Stimulated activated naive CD4-positive, alpha-beta T cell (primary cell): ENCODE measurements around the gene TECR.
"Not testable (repeated sequence)": the region's sequence is repeated elsewhere in the genome, so short reads cannot be mapped to it uniquely, and the experiment has no call there.

Experiments used
- DNase-seq, 6 experiments: peaks; one replicate each; lab custom pipeline; 2025; lab: John Stamatoyannopoulos, UW

Gene TECR, protein sequence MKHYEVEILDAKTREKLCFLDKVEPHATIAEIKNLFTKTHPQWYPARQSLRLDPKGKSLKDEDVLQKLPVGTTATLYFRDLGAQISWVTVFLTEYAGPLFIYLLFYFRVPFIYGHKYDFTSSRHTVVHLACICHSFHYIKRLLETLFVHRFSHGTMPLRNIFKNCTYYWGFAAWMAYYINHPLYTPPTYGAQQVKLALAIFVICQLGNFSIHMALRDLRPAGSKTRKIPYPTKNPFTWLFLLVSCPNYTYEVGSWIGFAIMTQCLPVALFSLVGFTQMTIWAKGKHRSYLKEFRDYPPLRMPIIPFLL

DNA sequence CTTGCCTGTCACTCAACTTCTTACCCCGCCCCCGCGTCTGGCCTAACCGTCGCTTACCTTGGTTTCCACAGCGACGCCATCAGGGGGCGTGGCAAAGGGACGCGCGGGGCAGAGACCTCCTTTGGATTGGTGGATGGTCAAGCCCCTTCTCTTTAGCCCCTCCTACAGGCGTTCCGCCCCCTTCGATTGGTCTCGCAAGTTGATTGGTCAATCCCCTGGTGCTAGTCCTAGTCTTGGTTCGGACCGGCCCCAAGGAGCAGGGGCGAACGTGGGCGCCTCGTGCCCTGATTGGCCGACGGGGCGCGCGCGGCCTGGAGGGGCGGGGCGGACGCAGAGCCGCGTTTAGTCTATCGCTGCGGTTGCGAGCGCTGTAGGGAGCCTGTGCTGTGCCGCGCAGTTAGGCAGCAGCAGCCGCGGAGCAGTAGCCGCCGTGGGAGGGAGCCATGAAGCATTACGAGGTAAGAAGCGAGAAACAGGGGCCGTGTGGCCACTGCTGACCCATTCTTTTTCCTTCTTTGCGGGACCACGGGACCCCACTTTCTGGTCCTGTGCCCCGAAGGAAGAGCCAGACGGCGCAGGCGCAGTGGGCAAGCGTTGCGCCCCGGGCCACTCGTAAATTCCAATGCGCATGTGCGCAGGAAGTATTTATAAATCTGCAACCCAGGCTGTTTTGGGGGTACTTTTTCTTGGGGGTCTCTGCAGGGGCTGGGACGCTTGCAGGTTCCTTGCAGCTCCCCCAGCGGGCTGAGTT is at the start of gene TECR:
TECR (plus strand) TSS at position 341 of the 751 bp plus-strand sequence; CDS start at position 444, 103 bp downstream.
- DNase-seq, result peak; percentile 99 to 100 (median 100)

DNA sequence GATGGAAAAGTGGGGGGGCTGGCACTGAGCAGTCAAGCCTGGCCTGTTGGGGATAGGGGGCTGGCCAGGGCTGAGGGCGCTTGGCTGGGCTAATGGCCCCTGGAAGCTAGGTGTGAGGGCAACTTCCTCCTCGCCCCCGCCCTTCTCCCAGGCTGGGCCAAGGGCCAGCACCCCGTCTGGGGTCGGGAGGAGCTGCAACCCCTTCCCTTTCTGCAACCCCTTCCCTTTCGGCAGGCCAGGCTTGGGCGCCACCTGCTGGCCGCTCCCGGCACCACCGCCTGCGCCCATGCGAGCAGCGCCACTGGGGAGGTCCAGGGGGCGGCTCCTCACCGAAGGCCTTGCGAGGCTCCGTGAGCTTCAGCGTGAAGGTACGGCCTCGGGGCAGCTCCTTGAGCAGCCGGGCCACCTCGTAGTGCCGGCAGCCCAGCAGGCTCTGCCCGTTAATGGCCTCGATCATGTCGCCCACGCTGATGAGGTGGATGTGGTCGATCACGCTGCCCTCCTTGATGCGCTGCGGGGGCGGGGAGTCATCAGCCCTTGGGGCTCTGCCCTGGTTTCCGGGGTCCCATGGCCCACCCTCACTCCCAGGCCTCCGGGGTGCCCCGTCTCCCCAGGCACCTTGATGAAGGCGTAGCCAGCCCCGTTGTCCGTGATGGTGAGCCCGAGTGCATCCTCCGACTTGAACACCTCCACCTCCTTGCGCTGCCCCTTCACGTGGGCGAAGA is 49.3 kb upstream of the TECR start:
- DNase-seq, result peak; percentile 33 to 71 (median 58)

DNA sequence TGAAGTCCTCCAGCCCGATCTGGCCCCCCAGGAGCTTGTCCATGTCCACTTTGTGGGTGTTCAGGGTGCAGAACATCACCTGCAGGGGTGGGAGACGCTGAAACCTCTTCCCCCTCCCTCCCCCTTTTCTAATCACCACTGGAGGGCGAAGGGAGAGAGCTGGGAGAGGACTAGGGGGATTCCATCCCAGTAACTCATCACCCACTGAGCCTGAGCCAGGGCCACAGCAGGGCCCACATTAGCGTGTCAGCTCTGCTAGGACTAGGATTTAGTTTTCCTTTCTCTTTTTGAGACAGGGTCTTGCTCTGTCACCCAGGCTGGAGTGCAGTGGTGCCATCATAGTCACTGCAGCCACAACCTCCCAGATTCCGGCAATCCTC is 48.7 kb upstream of the TECR start:
- no peak for DNase-seq

DNA sequence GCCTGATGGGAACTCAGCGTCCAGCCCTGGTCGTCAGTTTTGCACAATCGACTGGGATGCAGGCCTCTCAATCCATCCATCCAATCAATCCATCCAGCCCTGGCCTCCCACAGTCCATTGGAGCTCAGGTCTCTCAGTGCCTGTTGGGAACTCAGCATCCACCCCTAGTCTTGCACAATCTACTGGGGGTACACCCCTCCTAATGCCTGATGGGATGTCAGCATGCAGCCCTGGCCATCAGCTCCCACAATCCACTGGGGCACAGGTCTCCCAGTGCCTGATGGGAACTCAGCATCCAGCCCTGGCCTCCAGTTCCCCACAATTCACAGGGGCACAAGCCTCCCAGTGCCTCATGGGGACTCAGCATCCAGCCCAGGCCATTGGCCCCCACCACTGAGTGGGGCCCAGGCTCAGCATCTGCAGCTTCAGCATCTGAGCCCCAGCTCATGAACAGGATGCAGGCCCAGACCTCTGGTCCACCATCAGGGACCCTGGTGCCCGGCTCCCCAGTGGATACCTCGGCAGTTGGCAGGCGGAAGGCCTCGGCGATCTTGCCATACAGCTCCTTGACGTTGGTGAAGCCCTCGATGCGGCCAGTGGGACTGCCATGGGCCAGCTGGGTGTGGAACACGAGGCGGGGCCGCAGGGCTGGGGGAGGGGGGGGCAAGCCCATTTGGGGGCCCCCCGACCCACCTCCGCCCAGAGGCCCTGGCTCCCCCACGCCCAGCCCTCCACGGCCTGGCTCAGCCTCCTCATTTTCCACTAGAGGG is 47.0 kb upstream of the TECR start:
- DNase-seq, result no peak

DNA sequence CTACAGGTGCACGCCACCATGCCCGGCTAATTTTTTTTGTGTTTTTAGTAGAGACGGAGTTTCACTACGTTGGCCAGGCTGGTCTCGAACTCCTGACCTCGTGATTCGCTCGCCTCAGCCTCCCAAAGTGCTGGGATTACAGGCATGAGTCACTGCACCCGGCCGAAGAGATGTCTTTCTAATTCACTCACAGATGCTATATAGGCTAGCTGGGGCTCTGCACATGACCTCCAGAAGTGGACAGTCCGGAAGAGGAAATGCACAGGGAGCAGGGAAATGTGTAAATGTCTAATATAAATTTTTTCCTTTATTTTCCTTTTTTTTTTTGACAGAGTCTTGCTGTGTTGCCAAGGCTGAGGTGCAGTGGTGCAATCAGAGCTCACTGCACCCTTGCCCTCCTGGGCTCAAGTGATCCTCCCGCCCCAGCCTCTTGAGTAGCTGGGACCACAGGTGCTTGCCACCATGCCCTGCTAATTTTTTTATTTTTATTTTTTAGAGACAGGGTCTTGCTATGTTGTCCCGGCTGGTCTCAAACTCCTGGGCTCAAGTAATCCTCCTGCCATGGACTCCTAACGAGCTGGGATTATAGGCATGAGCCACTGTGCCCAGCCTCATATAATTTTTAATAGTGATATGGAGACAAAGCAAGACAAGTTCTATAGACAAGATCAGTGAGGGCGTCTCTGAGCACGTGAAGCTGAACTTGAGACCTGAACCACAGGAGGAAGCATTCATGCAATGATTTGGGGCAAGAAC is 41.8 kb upstream of the TECR start:
- no peak for DNase-seq

DNA sequence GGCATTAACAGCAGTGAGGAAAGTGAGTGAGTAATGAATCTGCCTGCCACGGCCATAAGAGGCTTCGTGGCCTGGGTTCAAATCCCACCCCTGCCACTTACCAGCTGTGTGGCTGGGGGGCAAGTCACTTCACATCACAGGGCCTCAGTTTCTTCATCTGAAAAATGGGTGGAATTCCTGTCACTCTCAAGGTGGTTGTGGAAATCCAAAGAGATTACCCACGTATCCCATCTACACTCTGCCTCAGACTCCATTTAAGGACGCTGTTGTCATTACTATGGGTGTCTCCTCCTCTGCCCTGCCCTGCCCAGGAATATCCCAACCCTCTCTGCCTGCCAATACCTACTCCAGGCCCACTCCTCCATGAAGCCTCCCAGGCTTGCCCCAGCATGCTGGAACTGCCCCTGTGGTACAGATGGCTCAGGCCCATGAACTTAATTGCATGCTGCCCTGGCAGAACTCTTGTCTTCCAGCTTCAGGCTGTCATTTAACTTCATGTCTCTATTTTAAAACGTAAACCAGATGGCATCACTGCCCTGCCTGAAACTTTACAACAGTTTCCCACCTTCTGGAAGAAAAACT is 36.5 kb upstream of the TECR start:
- no peak for DNase-seq

DNA sequence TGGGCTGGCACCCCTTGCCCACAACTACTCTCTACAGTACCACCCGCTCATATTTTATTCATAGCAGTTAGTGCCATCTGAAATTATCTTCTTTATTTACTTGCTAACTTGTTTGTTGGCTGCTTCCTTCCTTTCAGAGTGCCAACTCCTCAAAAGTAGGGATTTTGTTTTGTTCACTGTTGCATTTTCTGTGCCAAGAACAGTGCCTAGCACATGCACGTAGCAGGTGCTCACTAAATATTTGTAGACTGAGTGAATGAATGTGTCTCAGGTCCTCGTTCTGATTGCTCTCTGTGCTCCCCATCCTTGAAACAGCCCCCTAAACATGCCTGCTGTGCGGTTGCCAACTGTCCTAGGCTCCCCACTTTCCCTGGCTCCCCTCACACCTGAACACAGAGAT is 35.0 kb upstream of the TECR start:
- no peak for DNase-seq

DNA sequence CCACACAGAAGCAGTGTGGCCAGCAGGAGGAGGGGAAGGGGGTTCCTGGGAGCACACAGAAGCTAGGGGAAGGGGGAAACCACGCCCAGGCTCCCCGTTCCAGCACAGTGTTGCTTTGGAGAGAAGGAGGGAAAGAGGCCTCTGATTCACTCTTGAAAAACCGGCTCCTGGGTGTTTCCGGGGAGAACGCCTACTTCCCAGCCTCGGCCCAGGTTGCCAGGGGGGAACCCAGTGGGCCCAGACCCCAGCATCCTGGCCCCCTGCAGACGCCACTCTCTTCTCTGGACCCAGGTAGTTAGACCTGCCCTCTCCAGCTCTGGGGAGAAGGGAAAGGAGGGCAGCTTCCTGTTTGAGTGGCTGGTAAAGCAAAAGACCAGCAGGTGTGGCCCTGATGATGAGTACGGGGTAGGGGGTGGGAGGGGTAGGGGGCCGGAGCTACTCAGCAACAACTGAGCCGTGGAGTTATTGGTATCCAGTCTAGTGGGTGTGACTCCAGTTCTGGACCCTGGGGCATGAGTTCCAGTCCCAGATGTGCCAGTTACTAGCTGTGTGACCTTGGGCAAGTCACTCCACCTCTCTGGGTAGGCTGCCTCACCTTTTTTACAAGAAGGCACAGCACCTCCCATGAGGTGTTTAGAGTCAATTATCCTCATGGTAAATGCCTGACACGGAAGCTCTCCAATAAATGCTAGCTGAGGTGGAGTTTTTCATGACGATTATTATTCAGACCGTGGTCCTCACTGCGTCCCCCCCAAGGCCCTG is 34.3 kb upstream of the TECR start:
- DNase-seq, result no peak

DNA sequence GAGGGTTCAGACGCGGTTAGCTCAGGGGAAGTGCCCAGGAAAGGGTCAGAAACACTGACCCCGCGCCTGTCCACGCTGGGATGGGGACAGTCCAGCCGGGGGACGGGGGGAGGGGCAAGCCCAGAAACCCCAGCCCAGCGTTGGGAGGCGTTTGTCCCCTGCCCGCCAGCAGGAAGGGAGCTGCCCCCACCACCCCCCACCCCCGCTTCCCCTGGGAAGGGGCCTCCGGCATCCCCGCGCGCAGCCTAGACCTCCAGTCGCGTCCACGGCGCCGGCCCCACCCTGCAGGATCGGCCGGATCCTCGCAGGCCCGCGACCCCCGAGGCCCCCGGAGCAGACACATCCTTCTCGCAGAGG is 33.7 kb upstream of the TECR start:
- no peak for DNase-seq

DNA sequence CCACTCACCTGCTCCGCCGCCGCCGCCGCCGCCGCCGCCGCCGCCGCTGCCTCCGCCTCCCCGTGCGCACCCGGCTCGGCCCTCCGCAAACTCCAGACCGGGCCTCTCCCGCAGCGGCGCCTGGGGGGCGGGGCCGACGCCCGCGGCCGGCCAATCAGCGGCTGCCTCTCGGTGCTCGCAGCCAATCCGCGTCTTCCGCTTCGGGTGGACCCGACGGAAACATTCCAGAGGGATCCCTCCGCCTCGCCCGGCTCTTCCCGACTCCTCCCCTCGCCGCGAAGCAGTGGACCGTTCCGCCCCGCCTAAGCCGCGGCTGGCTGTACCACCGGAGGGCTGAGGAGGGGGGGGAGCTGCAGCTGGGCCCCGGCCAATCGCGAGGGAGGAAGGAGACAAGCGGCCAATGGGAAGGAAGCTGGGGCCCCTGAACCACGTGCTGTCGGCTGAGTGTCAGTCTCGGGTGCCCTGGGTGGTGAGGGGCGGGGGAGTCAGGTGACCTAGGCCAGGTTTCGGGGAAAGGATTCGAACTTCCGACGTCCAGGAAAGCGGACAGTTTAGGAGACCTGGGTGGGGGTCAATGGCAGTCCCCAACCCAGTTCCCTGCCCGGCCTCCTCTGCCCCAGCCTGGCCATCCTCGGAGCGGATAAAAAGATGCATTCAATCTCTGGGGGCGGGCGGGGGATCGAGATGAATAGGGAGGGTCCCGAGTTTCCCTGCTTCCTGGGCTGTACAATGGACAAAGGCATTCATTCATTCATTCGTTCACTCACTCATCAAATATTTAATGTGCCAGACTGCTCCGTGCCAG is 33.2 kb upstream of the TECR start, which contains the start of gene GIPC1:
GIPC1 (minus strand) TSS at position 99 of the 805 bp plus-strand sequence. CDS start 13,151 bp downstream, outside the sequence.
- DNase-seq, result peak; percentile 66 to 94 (median 85)

DNA sequence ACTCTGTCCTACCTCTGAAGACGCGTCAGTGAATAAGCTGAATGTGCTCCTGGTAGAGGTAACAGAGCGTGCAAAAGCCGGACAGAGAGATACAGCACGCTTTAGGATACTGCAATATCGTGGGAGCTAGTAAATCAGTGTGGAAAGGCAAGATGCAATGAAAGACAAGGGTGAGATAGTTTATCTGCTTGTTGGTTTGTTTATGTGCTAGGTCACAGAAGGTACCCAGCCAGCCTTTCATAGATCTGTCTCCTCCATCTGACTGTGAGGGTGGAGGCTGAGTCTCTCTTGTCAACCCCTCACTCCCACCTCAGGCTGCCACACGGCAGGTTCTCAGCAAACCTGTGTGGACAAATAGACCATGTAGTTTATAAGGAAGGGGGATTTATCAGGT is 32.6 kb upstream of the TECR start:
- no peak for DNase-seq

DNA sequence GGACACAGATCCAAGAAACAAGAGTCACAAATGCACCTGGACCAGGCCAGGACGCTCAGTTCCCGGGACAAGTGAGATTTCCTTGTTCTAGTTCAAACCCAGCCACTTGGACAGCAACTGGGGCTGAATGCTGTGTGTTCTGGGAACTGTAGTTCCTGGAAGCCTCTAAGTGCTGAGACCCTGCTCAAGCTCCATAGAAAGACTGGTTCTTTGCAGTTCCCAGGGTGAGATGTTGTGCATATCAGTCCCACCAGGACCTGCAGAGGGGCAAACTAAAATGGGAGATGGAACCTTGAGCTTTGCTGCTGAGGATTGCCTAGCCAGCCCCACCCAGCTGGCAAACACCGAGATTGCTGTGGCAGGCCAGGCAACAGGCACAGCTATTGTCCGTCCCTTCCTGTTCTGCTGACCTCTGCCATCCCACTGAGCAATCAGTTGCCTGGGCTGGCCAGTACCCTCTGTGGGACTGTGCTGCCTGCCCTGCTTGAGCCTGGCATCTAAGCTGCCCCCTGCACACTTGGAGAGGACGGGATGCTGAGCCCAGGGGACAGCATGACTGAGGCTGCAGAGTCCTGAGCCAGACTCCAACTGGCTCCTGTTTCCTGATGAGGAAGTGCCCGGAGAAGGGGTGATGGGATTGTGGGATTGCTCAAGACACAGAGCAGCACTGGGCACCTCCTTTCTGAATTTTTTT is 32.0 kb upstream of the TECR start:
- no peak for DNase-seq

DNA sequence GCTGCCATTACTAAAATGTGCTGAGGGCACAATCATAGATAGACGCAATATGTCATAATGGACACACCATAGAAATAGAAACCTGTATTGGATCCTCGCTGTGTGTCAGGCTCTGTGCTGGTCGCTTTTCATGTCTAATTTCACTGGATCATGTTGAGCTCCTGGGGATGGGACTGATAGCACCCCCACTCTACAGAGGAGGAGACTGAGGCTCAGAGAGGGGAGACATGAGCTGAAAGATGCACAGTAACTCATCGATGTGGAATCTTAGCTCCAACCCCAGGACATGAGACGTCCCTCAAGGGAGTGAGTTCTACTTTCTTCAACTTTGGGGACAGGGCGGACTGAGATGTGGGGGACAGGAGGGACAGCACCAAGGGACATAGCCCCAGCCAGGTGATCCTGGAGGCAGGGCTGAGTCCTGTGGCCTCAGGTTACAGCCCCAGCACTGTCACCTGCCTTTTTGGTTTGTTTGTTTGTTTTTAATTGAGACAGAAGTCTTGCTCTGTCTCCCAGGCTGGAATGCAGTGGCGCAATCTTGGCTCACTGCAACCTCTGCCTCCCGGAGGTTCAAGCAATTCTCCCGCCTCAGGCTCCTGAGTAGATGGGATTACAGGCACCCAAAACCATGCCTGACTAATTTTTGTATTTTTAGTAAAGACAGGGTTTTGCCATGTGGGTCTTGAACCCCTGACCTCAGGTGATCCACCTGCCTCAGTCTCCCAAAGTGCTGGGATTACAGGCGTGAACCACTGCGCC is 26.9 kb upstream of the TECR start:
- DNase-seq, result no peak

DNA sequence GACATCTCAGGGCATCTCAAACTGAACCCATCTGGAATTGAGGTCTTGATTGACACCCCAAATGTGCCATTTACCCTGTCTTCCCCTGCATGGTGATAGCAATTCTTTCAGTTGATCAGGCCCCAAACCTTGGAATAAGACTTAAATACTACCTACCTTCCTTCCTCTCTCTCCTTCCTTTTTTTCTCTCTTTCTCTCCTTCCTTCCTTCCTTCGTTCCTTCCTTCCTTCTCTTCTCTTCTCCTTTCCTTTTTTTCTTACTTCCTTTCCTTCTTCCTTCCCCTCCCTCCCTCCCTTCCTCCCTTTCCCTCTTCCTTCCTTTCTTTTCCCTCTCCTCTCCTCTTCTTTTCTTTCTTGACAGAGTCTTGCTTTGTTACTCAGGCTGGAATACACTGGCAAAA is 26.1 kb upstream of the TECR start:
- DNase-seq, result no peak

DNA sequence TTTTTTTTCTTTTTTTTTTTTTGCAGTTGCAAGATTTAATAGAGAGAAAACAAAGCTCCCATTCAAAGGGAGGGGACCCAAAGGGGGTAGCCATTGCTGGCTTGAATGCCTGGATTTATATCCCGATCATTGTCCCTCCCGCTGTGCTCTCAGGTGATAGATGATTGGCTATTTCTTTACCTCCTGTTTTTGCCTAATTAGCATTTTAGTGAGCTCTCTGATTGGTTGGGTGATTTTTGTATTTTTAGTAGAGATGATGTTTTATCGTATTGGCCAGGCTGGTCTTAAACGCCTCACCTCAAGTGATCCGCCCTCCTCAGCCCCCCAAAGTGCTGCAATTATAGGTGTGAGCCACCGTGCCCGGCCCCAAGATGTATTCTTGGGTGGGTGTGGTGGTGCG is 24.8 kb upstream of the TECR start:
- not testable (repeated sequence) for DNase-seq

DNA sequence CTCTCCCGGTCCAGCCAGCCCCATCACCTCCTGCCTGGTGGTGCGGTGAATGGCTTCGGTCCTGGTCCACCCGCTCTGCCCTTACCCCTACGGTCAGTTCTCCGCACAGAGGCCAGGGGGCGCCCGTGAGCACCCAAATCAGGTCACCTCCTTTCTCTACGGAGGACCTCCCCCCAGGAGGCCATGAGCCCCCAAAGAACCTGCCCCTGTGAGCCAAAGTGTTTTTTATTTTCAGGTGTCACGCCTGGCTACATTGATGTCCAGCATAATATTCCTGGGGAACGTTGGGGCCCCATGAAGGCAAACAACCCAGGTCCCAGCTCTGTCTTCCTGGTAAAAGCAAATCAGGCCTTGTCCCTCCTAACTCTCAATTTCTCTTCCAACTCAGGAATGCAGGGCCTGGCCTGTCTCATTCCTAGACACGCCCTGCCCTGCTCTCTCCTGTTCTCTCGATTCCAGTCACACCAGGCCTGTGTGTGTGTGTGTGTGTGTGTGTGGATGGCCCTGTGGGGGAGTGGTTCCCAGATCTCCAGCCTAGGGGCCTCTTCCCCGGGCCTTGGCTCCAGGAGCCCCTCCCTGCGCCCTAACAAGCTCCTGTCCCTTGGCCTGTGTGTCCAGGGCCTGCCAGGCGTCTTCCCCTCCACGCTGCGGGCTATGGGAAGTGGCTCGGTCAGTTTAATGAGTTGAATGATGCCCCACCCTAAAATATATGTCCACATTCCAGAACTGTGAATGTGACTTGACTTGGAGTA is 23.7 kb upstream of the TECR start:
- DNase-seq, result peak; percentile 50 to 82 (median 62)
